Activated CD4-positive, alpha-beta T cell treated with anti-CD3 and anti-CD28 coated beads, Interleukin-2, amount 10 ng/mL, durations not matched to agents 7 days and 5 days (primary cell): ENCODE data around the gene NRXN2. TPM values are rescaled to one million over a fixed set of nuclear protein-coding genes. Genes with fewer than 3 reads are reported as not detected.

Source experiments
- CTCF ChIA-PET: fragments of 350-600 bp; sonication (Branson Sonifier 250); formaldehyde crosslinking; loops from one replicate; lab custom pipeline; 2021; ENCODE audit warnings: antibody characterized with exemption; lab: Charles Lee
- POLR2A ChIA-PET: fragments of 350-600 bp; sonication (Branson Sonifier 250); formaldehyde crosslinking; loops from one replicate; lab custom pipeline; 2021; ENCODE audit warnings: antibody characterized with exemption; lab: Charles Lee
- DNase-seq: peaks from one replicate; pipeline ENCODE4 v3.0.0-alpha.2; 2020
- H3K27ac Mint-ChIP-seq: one replicate; pipeline ENCODE4 v1.8.0; 2021; ENCODE audit warnings: mild to moderate bottlenecking, moderate library complexity, mixed read lengths
- H3K27me3 Mint-ChIP-seq: one replicate; pipeline ENCODE4 v1.8.0; 2021; ENCODE audit warnings: mixed read lengths
- H3K36me3 Mint-ChIP-seq: one replicate; pipeline ENCODE4 v1.8.0; 2021; ENCODE audit warnings: low read depth, mixed read lengths
- H3K4me1 Mint-ChIP-seq: one replicate; pipeline ENCODE4 v1.8.0; 2021; ENCODE audit warnings: mixed read lengths
- H3K4me3 Mint-ChIP-seq: one replicate; pipeline ENCODE4 v1.8.0; 2021; ENCODE audit warnings: mild to moderate bottlenecking, moderate library complexity, mixed read lengths
- H3K9me3 Mint-ChIP-seq: one replicate; pipeline ENCODE4 v1.8.0; 2021; ENCODE audit warnings: mixed read lengths
- total RNA-seq, 2 experiments: library from RNA; stranded (reverse); gene quantifications; one replicate each; pipeline ENCODE4 v1.2.3, GENCODE V29; 2021

Gene NRXN2
- total RNA-seq, 2 experiments from 2014 or later, result 0.07 to 0.15 TPM

DNA sequence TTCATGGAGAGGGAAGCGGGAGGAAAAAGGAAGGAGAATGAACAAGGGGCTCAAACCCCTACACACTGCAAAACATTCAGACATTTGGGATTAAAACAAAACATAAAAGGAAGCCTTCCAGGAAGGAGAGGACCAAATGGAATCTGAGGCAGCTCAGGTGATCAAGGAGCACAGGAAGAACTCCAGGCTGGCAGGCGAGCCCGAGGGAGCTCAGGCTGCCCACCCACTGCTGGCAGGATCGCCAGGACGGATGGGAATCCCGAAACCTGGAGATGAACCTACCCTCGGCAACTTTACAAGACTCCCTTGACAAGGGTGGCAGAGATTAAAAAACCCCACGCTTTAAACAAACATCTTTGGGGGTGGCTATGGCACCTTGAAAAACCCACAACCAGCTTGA is 41.8 kb upstream of the NRXN2 start:
- H3K27ac Mint-ChIP-seq, result peak overlapping the region; percentile 94
- no peaks in the 10 kb centered on the region for H3K27me3 Mint-ChIP-seq
- no peaks in the 10 kb centered on the region for H3K9me3 Mint-ChIP-seq
- peaks cover 94% of the 10 kb centered on the region for H3K4me1 Mint-ChIP-seq
- DNase-seq, result no peak
- ChIA-PET CTCF (interaction anchor here (1.2 to 5.7 kb wide), 5 partner anchors 9 to 94 kb away, joined by 3 to 51 read pairs (median 7); partner anchors contain the start of genes RASGRP2 and SF1), POLR2A (interaction anchor here (0.7 kb wide), 1 partner anchor 503 kb away, joined by 3 read pairs; no protein-coding TSS in a partner anchor)
- peak overlapping the region; percentile 76 for H3K4me3 Mint-ChIP-seq
- peaks cover 85% of the 10 kb centered on the region for H3K36me3 Mint-ChIP-seq

DNA sequence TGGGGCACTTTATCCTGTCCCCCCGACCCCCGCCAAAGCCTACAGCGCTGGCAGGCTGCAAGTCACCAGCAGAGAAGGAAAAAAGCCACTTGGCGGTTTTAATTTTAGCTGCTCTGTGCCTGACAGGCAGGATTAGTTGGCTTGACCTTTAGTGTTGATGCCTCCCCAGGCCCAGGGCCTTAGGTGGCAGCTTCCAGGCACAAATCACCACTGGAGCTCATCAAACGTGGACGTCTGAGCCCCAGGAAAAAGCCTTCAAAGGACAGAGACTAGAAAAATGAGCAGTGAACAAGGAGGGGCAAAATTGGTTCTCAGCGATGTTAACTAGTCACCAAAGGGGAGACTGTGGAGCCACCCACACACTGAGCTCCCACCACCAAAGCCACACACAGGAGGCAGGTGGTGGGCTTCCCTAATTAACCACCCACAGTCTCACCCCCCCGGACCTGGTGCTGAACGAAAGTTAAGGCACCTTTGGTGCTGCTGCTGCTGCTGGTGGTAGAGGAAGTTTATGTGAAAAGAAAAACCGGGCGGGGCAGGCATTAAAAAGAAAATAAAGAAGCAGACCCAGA is 41.1 kb upstream of the NRXN2 start:
- H3K36me3 Mint-ChIP-seq, result peaks cover 81% of the 10 kb centered on the region
- peak overlapping the region; percentile 76 for H3K4me3 Mint-ChIP-seq
- peak overlapping the region; percentile 94 for H3K27ac Mint-ChIP-seq
- peaks cover 94% of the 10 kb centered on the region for H3K4me1 Mint-ChIP-seq
- ChIA-PET POLR2A (no interaction called here), CTCF (interaction anchor here (1.2 to 5.7 kb wide), 6 partner anchors 9 to 95 kb away, joined by 3 to 51 read pairs (median 6); partner anchors contain the start of genes RASGRP2 and SF1)
- peak; percentile 81 for DNase-seq
- H3K27me3 Mint-ChIP-seq, result no peaks in the 10 kb centered on the region
- H3K9me3 Mint-ChIP-seq, result no peaks in the 10 kb centered on the region

DNA sequence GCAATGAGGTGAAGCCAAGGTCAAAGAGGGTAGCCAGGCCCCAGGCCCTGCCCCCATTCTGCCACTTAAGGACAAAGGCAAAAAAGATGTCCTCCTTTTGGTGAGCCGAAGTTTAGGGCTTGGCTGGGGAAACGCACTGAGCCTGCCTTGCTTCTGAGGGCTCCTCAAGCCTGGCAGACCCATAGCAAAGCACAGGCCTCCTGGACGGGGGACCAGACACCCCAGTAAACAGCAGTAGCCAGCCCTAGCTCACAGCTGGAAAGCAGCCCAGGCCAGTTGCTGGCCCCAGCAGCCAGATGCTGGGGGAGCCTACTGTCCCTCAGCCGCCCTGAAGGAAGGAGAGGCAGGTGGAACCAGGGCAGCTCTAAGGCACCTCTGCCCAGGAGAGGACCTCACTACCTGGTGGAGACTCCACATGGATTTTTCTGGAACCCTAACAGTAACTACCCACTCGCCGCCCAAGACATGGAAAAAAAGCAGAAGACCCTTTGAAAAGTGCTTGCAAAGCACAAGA is 40.6 kb upstream of the NRXN2 start:
- peaks cover 90% of the 10 kb centered on the region for H3K4me1 Mint-ChIP-seq
- H3K9me3 Mint-ChIP-seq, result no peaks in the 10 kb centered on the region
- ChIA-PET CTCF (interaction anchor here (0.7 to 5.7 kb wide), 9 partner anchors 9 to 113 kb away, joined by 3 to 51 read pairs (median 3); partner anchors contain the start of genes RASGRP2 and SF1), POLR2A (interaction anchor here (0.9 kb wide), 1 partner anchor 18 kb away, joined by 3 read pairs; no protein-coding TSS in a partner anchor)
- peak overlapping the region; percentile 76 for H3K4me3 Mint-ChIP-seq
- no peaks in the 10 kb centered on the region for H3K27me3 Mint-ChIP-seq
- peak overlapping the region; percentile 94 for H3K27ac Mint-ChIP-seq
- no peak for DNase-seq
- peaks cover 76% of the 10 kb centered on the region for H3K36me3 Mint-ChIP-seq

DNA sequence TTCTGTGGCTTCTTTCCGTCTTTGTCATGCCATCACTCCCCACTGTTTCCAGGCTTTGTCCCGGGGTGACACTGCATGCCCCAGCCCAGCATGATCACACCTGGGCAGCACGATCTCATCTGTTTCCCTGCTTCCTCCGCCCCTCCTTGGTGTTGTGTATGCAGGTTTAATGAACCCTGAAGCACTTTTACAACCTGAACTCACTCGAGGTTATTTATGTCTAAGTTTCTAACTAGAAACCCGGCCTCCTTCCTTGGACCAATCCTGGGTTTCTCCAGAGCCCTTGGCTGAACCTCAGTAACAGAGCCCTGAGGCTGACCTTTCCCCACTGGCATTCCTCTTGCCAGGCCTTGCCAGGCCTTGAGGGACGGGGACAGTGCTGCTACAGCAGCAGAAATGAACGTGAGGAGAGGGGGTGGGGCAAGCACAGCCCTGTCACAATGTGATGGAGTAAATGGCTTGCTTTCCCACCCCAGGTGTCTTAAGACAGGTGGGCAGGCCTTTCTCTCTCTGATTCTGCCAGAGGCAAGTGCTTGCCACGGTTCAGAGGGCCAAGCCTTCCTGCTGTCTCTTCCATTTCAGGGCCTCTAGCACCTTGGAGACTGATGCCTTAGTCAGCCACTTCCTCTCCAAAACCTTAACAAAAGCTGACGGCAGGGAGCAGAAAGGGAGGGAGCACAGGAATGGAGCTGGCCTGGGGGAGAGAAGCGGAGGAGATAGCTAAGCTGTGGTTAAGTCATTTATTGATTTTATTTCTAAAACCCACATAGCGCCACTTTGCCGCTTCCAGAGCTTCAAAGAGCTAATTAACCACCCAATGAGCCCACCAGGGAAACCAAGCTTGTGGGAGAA is 39.9 kb upstream of the NRXN2 start:
- H3K9me3 Mint-ChIP-seq, result no peaks in the 10 kb centered on the region
- H3K4me3 Mint-ChIP-seq, result peak overlapping the region; percentile 64
- peaks cover 69% of the 10 kb centered on the region for H3K36me3 Mint-ChIP-seq
- H3K4me1 Mint-ChIP-seq, result peaks cover 83% of the 10 kb centered on the region
- peak overlapping the region; percentile 94 for H3K27ac Mint-ChIP-seq
- POLR2A ChIA-PET, result interaction anchor here (0.7 to 0.9 kb wide), 2 partner anchors 18 to 107 kb away, joined by 3 read pairs; no protein-coding TSS in a partner anchor
- DNase-seq, result peak; percentile 47
- CTCF ChIA-PET, result interaction anchor here (0.6 to 5.7 kb wide), 8 partner anchors 8 to 1459 kb away, joined by 3 to 51 read pairs (median 4); partner anchors contain the start of genes RASGRP2 and SF1
- H3K27me3 Mint-ChIP-seq, result no peaks in the 10 kb centered on the region

DNA sequence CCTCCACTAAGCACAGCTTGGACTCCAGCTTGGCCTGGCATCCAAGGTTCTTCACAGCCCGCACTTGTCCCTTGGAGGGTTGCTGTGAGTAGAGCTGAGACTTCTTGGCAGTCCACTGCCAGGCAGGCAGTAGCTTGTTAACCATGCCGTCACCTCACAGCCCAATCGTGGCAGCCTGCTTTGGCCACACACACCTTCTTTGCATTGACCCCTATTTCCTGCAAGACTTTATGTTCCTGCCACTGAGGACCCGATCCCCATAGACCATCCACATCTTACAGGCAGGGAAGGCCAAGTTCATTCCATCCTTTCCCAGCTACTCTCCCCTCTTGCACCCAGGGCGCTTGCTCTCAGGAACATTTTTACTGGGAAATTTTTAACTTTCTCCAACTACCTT is 39.3 kb upstream of the NRXN2 start:
- Mint-ChIP-seq H3K27me3 (no peaks in the 10 kb centered on the region), H3K27ac (peak overlapping the region; percentile 94), H3K36me3 (peaks cover 63% of the 10 kb centered on the region), H3K4me3 (peak overlapping the region; percentile 64), H3K9me3 (no peaks in the 10 kb centered on the region), H3K4me1 (peaks cover 79% of the 10 kb centered on the region)
- ChIA-PET CTCF (interaction anchor here (0.6 to 5.7 kb wide), 5 partner anchors 11 to 1460 kb away, joined by 3 to 51 read pairs (median 7); partner anchors contain the start of genes RASGRP2 and SF1), POLR2A (interaction anchor here (0.7 kb wide), 1 partner anchor 108 kb away, joined by 3 read pairs; no protein-coding TSS in a partner anchor)
- no peak for DNase-seq

DNA sequence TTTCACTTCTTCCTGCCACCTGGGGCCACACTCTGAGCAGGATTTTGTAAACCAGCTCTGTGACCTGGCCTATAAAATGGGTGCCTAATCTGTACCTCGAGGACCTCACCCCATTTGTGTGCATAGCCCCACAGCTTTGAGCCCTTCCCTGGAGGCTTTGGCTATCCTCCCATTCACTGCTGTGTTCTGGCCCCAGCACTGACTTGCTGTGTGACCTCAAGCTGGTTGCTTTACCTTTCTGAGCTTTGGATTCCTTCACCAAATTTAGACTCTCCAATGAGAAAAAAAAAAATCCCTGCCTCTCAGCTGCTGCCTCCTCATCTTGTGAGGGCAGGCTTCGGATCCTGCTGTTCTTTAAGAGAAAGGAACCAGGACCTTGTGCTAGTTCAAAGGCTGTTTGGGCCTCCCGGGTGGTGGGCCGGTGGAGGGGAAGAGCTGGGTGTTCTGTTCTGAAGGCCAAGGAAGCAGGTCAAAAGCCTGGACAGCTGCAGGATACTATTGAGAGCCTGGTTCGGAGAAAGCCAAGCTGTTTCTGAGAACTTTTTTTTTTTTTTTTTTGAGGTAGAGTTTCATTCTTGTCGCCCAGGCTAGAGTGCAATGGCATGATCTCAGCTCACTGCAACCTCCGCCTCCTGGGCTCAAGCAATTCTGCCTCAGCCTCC is 37.9 kb upstream of the NRXN2 start:
- H3K4me1 Mint-ChIP-seq, result peaks cover 71% of the 10 kb centered on the region
- H3K4me3 Mint-ChIP-seq, result peak overlapping the region; percentile 52
- no peaks in the 10 kb centered on the region for H3K27me3 Mint-ChIP-seq

DNA sequence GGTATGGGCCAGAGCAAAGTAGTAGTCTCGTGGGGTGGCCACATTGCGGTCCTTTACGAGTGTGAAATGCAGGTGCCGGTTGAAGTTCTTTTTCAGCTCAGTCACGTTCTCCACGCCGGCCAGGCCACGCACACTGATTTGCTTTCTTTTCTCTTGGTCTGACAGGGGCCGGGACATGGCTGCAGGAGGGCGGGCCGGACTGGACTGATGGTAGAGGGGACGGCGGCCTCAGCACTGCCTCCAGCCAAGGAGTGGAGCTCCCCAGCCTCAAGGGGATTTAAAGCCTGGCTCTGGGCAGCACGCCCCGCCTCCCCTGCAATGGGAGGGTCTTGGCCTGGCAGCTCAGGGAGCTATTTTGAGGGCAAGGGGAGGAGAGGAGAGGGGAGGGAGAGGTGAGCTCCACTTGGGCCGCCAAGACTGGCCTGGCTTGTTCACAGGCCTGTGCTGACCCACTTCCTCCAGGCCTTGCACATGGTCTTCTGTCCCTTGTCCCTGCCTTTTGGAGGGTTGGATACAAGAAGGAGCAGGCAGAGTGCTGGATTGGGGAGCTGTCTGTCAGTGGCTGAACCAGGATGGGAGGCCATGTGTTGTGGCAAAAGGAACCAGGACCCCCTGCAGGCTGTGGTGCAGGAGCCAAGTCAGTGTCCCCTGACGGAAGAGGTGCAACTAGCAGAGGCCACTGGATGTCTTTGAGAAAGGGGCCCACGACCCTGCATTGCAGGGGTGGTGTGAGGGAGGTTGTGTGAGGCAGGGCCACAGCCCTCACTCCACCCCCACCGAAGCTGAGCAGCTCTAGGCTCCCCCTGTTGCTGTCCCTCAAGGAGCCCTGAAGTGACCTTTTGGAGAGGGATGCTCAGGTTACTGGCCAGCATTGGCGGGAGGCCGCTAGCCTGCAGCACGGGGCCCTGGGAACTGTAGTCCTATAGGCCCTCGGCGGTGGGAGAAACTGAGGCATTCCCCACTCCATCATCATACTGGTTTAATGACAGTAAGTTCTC is 37.0 kb upstream of the NRXN2 start, which contains the start of gene PYGM:
Gene PYGM (minus strand): TSS at position 253 of the 998 bp plus-strand sequence. CDS start 76 bp downstream, at position 177.
- H3K4me3 Mint-ChIP-seq, result peak within 1 kb of the TSS; percentile 13
- no peaks in the 10 kb centered on the region for H3K9me3 Mint-ChIP-seq
- H3K27ac Mint-ChIP-seq, result peak within 1 kb of the TSS; percentile 94
- CTCF ChIA-PET, result interaction anchor here (0.6 to 5.7 kb wide), 7 partner anchors 9 to 334 kb away, joined by 3 to 51 read pairs (median 5); partner anchors contain the start of gene RASGRP2
- POLR2A ChIA-PET, result no interaction called here
- H3K27me3 Mint-ChIP-seq, result no peaks in the 10 kb centered on the region
- peaks cover 46% of the 10 kb centered on the region for H3K36me3 Mint-ChIP-seq
- H3K4me1 Mint-ChIP-seq, result peaks cover 63% of the 10 kb centered on the region
- no peak for DNase-seq

More for the DNA sequence above, 37.9 kb upstream of the NRXN2 start:
- H3K27ac Mint-ChIP-seq, result peak overlapping the region; percentile 94
- POLR2A ChIA-PET, result no interaction called here
- H3K36me3 Mint-ChIP-seq, result peaks cover 53% of the 10 kb centered on the region
- H3K9me3 Mint-ChIP-seq, result no peaks in the 10 kb centered on the region
- CTCF ChIA-PET, result interaction anchor here (0.5 to 5.7 kb wide), 9 partner anchors 8 to 659 kb away, joined by 3 to 51 read pairs (median 3); partner anchors contain the start of gene RASGRP2
- no peak for DNase-seq

DNA sequence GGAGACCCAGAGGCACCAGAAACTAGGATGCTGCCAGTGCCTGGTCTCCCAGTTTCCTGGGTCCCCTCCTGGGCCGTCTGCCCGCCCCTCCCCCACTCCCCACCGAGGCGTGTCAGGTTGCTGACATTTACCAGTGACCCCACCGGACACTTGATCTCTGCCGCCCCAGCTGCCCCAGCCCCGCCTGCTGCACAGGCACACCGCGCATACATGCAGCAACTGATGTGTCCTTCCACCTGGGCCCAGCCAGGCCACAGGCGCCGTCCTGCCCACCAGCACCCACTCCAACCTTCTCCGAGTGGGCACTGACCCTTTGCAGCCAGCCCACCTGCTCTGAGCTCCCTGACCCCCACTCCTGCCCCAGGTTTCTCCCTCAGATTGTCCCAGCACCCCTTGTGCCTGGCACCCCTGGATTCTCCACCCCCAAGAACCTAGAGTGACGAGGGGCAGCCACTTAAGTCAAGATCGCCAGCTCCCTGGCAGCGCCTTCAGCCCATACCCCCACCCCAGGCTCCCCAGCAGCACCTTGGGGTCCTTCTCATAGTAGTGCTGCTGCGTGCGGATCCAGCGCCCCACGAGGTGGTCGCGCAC is 36.2 kb upstream of the NRXN2 start:
- POLR2A ChIA-PET, result no interaction called here
- no peaks in the 10 kb centered on the region for H3K27me3 Mint-ChIP-seq
- no peak overlapping the region for H3K4me3 Mint-ChIP-seq
- H3K27ac Mint-ChIP-seq, result peak overlapping the region; percentile 82
- H3K4me1 Mint-ChIP-seq, result peaks cover 55% of the 10 kb centered on the region
- H3K9me3 Mint-ChIP-seq, result no peaks in the 10 kb centered on the region
- H3K36me3 Mint-ChIP-seq, result peaks cover 38% of the 10 kb centered on the region
- DNase-seq, result no peak
- CTCF ChIA-PET, result interaction anchor here (1.0 to 1.8 kb wide), 3 partner anchors 9 to 15 kb away, joined by 5 to 9 read pairs (median 5); partner anchors contain the start of gene RASGRP2

DNA sequence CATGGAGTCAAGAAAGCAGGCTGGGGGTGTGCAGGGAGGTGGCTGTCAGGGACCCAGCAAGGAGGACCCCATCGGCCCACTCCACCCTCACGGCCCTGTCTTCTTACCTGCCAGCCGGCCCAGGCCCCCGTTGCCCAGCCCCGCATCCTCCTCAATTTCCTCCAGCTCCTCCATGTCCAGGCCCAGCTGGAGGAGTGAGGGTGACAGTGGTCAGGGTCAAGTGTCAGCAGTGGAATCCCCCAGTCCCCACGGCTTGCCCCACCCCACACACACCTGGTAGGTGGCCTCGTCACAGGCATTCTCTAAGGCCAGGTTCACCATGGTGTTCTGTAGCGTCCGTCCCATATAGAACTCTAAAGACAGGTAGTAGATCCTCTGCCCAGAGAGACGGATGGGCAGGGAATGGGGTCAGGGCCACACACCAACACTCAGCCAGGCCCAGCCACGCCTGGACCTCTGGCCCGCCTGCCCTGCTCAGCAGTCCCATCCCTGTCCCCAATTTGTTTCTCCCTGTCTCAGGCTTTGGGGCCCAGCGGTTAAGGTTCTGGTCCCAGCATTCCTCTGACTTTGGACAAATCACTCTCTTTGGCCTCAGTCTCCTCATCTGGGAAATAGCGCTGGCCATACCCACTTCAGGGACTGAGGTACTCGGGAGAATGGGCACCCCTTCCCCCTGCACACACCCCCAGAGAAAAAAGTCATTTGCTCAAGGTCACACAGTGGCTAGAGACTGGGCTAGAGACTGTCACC is 35.5 kb upstream of the NRXN2 start:
- H3K4me1 Mint-ChIP-seq, result peaks cover 48% of the 10 kb centered on the region
- no peaks in the 10 kb centered on the region for H3K9me3 Mint-ChIP-seq
- H3K27ac Mint-ChIP-seq, result peak overlapping the region; percentile 82
- no peak overlapping the region for H3K4me3 Mint-ChIP-seq
- CTCF ChIA-PET, result interaction anchor here (0.6 kb wide), 1 partner anchor 11 kb away, joined by 4 read pairs; no protein-coding TSS in a partner anchor
- H3K36me3 Mint-ChIP-seq, result peaks cover 33% of the 10 kb centered on the region
- no peak for DNase-seq
- H3K27me3 Mint-ChIP-seq, result no peaks in the 10 kb centered on the region
- POLR2A ChIA-PET, result no interaction called here
